Endothelial cell of umbilical vein (primary cell): Measurements from ENCODE around the gene DARS2. TPM values are rescaled to one million over a fixed set of nuclear protein-coding genes. Genes with fewer than 3 reads are reported as not detected.

Experiments used
- BruUV-seq: library from RNA; stranded (reverse); fragments of 400-500 nt; replicated peaks from 2 replicates; lab custom pipeline; 2021; lab: Mats Ljungman, UMichigan
- CTCF ChIA-PET: fragments of 300-600, 350-600 bp; sonication (Branson Sonifier 250); formaldehyde crosslinking; loops from one replicate; lab custom pipeline; 2021; ENCODE audit warnings: antibody characterized with exemption, inconsistent platforms; lab: Charles Lee
- POLR2A ChIA-PET: fragments of 300-600, 350-600 bp; sonication (Branson Sonifier 250); formaldehyde crosslinking; loops from one replicate; lab custom pipeline; 2021; ENCODE audit warnings: antibody characterized with exemption, inconsistent platforms; lab: Charles Lee
- DNase-seq: peaks from one replicate; pipeline ENCODE4 v3.0.0-alpha.2; 2011; ENCODE audit warnings: low read depth, low spot score
- FAIRE-seq: peaks from 2 replicates; lab custom pipeline; 2011; peaks lifted over from hg19 to GRCh38; lab: Jason Lieb, UNC
- H2AFZ ChIP-seq: 2 replicates; pipeline ENCODE4 v1.6.0; 2012; ENCODE audit warnings: low read depth, low read length, control low read depth, inconsistent platforms
- H3K27ac ChIP-seq: 2 replicates; pipeline ENCODE4 v1.5.1; 2011; ENCODE audit warnings: low read depth, mild to moderate bottlenecking, control low read depth, low read length, moderate library complexity; ENCODE audit not compliant: insufficient read depth
- H3K27me3 ChIP-seq, 2 experiments: 2 replicates each; pipeline versions ENCODE4 v1.6.0 to v1.6.1; 2011; ENCODE audit warnings: low read length in 2 of 2, mixed read lengths in 1 of 2; ENCODE audit not compliant: control insufficient read depth in 2 of 2, insufficient read depth in 2 of 2
- H3K36me3 ChIP-seq, 2 experiments: 2 replicates in 1 of 2; 3 replicates in 1 of 2; pipeline ENCODE4 v1.5.1; 2011; ENCODE audit warnings: low read length in 2 of 2, mild to moderate bottlenecking in 1 of 2, moderate library complexity in 1 of 2; ENCODE audit not compliant: control insufficient read depth in 2 of 2, insufficient read depth in 2 of 2; ENCODE audit errors: extremely low read depth in 1 of 2
- H3K4me1 ChIP-seq: 3 replicates; pipeline ENCODE4 v1.5.1; 2011; ENCODE audit warnings: mild to moderate bottlenecking, low read length; ENCODE audit not compliant: control insufficient read depth, insufficient read depth; ENCODE audit errors: extremely low read depth
- H3K4me2 ChIP-seq: 2 replicates; pipeline ENCODE4 v1.6.1; 2011; ENCODE audit warnings: low read length, control low read depth, mixed read lengths; ENCODE audit not compliant: insufficient read depth
- H3K4me3 ChIP-seq, 3 experiments: fragments of 200-600 bp in 1 of 3; sonication (generic), shearing (Covaris generic) in 1 of 3; replicated peaks in 1 of 3; 2 replicates each; pipeline ENCODE4 v1.5.1; 2011 to 2016; ENCODE audit warnings: control low read depth in 3 of 3, low read length in 3 of 3, mild to moderate bottlenecking in 2 of 3, inconsistent platforms in 1 of 3, low read depth in 1 of 3, moderate library complexity in 1 of 3; ENCODE audit not compliant: insufficient read depth in 1 of 3
- H3K79me2 ChIP-seq: 2 replicates; pipeline ENCODE4 v1.6.0; 2012; ENCODE audit warnings: low read length, inconsistent platforms; ENCODE audit not compliant: control insufficient read depth, insufficient read depth
- H3K9ac ChIP-seq: replicated peaks from 2 replicates; pipeline ENCODE3; 2011; ENCODE audit warnings: low read length, control low read depth; ENCODE audit not compliant: insufficient read depth; ENCODE audit errors: extremely low read depth
- H3K9me1 ChIP-seq: replicated peaks from 3 replicates; pipeline ENCODE4 v1.6.0; 2011; ENCODE audit warnings: mild to moderate bottlenecking, low read length; ENCODE audit not compliant: control insufficient read depth, insufficient read depth; ENCODE audit errors: extremely low read depth
- H3K9me3 ChIP-seq: replicated peaks from 2 replicates; pipeline ENCODE4 v1.5.1; 2012; ENCODE audit warnings: low read length, inconsistent platforms; ENCODE audit not compliant: control insufficient read depth, insufficient read depth
- H4K20me1 ChIP-seq: replicated peaks from 2 replicates; pipeline ENCODE3; 2011; ENCODE audit warnings: mild to moderate bottlenecking, low read length; ENCODE audit not compliant: control insufficient read depth, insufficient read depth; ENCODE audit errors: extremely low read depth
- EZH2 ChIP-seq: IDR thresholded peaks from 2 replicates; pipeline ENCODE4 v1.6.1; 2012; ENCODE audit warnings: borderline replicate concordance, low read depth, mild to moderate bottlenecking, moderate library complexity, low read length, inconsistent platforms; ENCODE audit not compliant: severe bottlenecking
- FOS ChIP-seq: IDR thresholded peaks from 2 replicates; pipeline ENCODE4 v1.6.1; 2011; ENCODE audit warnings: mild to moderate bottlenecking, low read length, moderate library complexity, borderline replicate concordance; ENCODE audit not compliant: insufficient read depth
- GATA2 ChIP-seq: IDR thresholded peaks from 2 replicates; pipeline ENCODE4 v1.7.0; 2011; ENCODE audit warnings: low read depth, mild to moderate bottlenecking, moderate library complexity, mixed read lengths, low read length; ENCODE audit not compliant: insufficient read length, insufficient read depth
- JUN ChIP-seq: IDR thresholded peaks from 2 replicates; pipeline ENCODE4 v1.6.1; 2011; ENCODE audit warnings: borderline replicate concordance, low read depth; ENCODE audit not compliant: insufficient read length, insufficient read depth
- MYC ChIP-seq: IDR thresholded peaks from one replicate; pipeline ENCODE4 v1.6.1; 2011; ENCODE audit warnings: mild to moderate bottlenecking, low read depth, low read length
- POLR2A ChIP-seq: IDR thresholded peaks from 2 replicates; pipeline ENCODE4 v1.6.1; 2012; ENCODE audit warnings: low read depth, mild to moderate bottlenecking, control low read depth, low read length
- POLR2AphosphoS5 ChIP-seq: IDR thresholded peaks from 2 replicates; pipeline ENCODE4 v1.6.1; 2012; ENCODE audit warnings: low read depth, mild to moderate bottlenecking, control low read depth, low read length, moderate library complexity; ENCODE audit not compliant: insufficient read depth
- dilution Hi-C: fragments of 300-500 bp; cut with MboI; formaldehyde crosslinking; loops from one replicate; pipeline ENCODE4 v1.15.0; 2019; ENCODE audit warnings: low sequenced_read_pairs; ENCODE audit not compliant: extremely low pct_ligation_motif_present
- intact Hi-C: fragments of 100-400 bp; cut with micrococcal nuclease; formaldehyde crosslinking; loops from one replicate; pipeline ENCODE4 v1.10.0; 2022
- polyA plus RNA-seq, 4 experiments: library from polyadenylated mRNA; depleted of rRNA in 3 of 4; stranded (reverse) in 3 of 4; unstranded in 1 of 4; fragments of >200 nt; gene quantifications; 2 replicates each; pipeline versions ENCODE4 v1.2.1 to v1.2.3, GENCODE V29; 2011 to 2012; ENCODE audit warnings: missing spikeins in 1 of 4
- total RNA-seq: library from RNA; stranded (reverse); gene quantifications from 2 replicates; pipeline ENCODE4 v1.2.3, GENCODE V29; 2021
- TF ChIP-seq, protein P1 (sequence below): IDR thresholded peaks from 2 replicates; pipeline ENCODE4 v1.6.1; 2011; ENCODE audit not compliant: insufficient read depth, insufficient read length
- TF ChIP-seq, protein P2 (sequence below), 2 donors: IDR thresholded peaks; 1 replicate in 1 of 2; 2 replicates in 1 of 2; pipeline ENCODE4 v1.5.1; 2011; ENCODE audit warnings: low read length in 2 of 2, mild to moderate bottlenecking in 2 of 2, moderate library complexity in 2 of 2, control low read depth in 1 of 2, inconsistent platforms in 1 of 2, low read depth in 1 of 2; ENCODE audit not compliant: insufficient read depth in 1 of 2; ENCODE audit errors: extremely low read depth in 1 of 2

Gene DARS2
- total and polyA plus RNA-seq, 2 donors (not counting 3 experiments of a cell fraction or from before 2014, with no cell fraction given) = 17.4 to 33.6 TPM

- Histone ChIP-seq H3K4me1 (no peaks in the 10 kb centered on the region), H3K9me1 (no peaks in the 10 kb centered on the region), H3K9me3 (no peaks in the 10 kb centered on the region), H3K27ac (no peak overlapping the region), H3K9ac (no peak overlapping the region), H3K4me2 (no peak overlapping the region), H3K36me3 (peaks cover 0 to 10% of the 10 kb centered on the region in 2 experiments), H4K20me1 (no peaks in the 10 kb centered on the region), H3K4me3 (no peak overlapping the region), H3K79me2 (no peaks in the 10 kb centered on the region), H2AFZ (no peak overlapping the region), H3K27me3 (no peaks in the 10 kb centered on the region)
- dilution Hi-C loops = no loop called here
- no peak for TF ChIP-seq FOS
- TF ChIP-seq, protein P1, sequence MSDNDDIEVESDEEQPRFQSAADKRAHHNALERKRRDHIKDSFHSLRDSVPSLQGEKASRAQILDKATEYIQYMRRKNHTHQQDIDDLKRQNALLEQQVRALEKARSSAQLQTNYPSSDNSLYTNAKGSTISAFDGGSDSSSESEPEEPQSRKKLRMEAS = no peak
- TF ChIP-seq, protein P2, sequence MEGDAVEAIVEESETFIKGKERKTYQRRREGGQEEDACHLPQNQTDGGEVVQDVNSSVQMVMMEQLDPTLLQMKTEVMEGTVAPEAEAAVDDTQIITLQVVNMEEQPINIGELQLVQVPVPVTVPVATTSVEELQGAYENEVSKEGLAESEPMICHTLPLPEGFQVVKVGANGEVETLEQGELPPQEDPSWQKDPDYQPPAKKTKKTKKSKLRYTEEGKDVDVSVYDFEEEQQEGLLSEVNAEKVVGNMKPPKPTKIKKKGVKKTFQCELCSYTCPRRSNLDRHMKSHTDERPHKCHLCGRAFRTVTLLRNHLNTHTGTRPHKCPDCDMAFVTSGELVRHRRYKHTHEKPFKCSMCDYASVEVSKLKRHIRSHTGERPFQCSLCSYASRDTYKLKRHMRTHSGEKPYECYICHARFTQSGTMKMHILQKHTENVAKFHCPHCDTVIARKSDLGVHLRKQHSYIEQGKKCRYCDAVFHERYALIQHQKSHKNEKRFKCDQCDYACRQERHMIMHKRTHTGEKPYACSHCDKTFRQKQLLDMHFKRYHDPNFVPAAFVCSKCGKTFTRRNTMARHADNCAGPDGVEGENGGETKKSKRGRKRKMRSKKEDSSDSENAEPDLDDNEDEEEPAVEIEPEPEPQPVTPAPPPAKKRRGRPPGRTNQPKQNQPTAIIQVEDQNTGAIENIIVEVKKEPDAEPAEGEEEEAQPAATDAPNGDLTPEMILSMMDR (IDR thresholded peaks at IDR 0.05; ENCODE audit: extremely low read depth in 1 of 2, insufficient read depth in 1 of 2, low read depth in 1 of 2, low read length in 2 of 2) = no peak
- TF ChIP-seq MYC = no peak
- no peak for TF ChIP-seq GATA2
- TF ChIP-seq POLR2A = no peak
- TF ChIP-seq EZH2 = no peak
- TF ChIP-seq POLR2AphosphoS5 = no peak
- no peak for TF ChIP-seq JUN
- DNase-seq = no peak
- ChIA-PET CTCF (no interaction called here), POLR2A (no interaction called here)
- intact Hi-C loops = no loop called here
- no TSS peak for BruUV-seq
- FAIRE-seq = no peak
These were observed 34.6 kb upstream of the DARS2 start for GRCh38 chr1:173789841-173790240.
